GM12891 (cell line): ENCODE data around the gene ANP32B.
"Not testable (repeated sequence)": the region's sequence is repeated elsewhere in the genome, so short reads cannot be mapped to it uniquely, and the experiment has no call there.

Experiments
- DNase-seq: peaks from one replicate; pipeline ENCODE4 v3.0.0; 2011; ENCODE audit warnings: low spot score; ENCODE audit not compliant: insufficient read length
- FAIRE-seq: peaks from 2 replicates; lab custom pipeline; 2011; peaks lifted over from hg19 to GRCh38; lab: Jason Lieb, UNC
- PAX5 ChIP-seq: IDR thresholded peaks from 2 replicates; pipeline ENCODE4 v1.6.1; 2011; ENCODE audit warnings: low read length, moderate library complexity, mild to moderate bottlenecking; ENCODE audit not compliant: insufficient read depth, severe bottlenecking
- POLR2A ChIP-seq: IDR thresholded peaks from 2 replicates; pipeline ENCODE4 v1.6.1; 2011; ENCODE audit warnings: low read depth, low read length, control low read depth
- POLR2AphosphoS5 ChIP-seq: IDR thresholded peaks from 2 replicates; pipeline ENCODE4 v1.6.1; 2011; ENCODE audit warnings: low read depth, low read length, control low read depth
- POU2F2 ChIP-seq: IDR thresholded peaks from 2 replicates; pipeline ENCODE4 v1.6.1; 2011; ENCODE audit warnings: low read depth, mild to moderate bottlenecking, control low read depth, low read length, moderate library complexity
- SPI1 ChIP-seq: IDR thresholded peaks from 2 replicates; pipeline ENCODE4 v1.6.1; 2011; ENCODE audit warnings: low read depth, low read length, control low read depth
- TAF1 ChIP-seq: IDR thresholded peaks from 2 replicates; pipeline ENCODE4 v1.6.1; 2011; ENCODE audit warnings: low read depth, low read length, control low read depth

Gene ANP32B

GRCh38 chr9:97991818-97992217 is 8.7 kb downstream of the ANP32B start:
- TF ChIP-seq PAX5 (no peak), POLR2AphosphoS5 (no peak), POLR2A (no peak)
- no peak for DNase-seq
- FAIRE-seq: no peak

- TF ChIP-seq SPI1 (no peak), POLR2AphosphoS5 (no peak)
- no peak for FAIRE-seq
- no peak for DNase-seq
Observed at GRCh38 chr9:97992219-97992618, 9.1 kb downstream of the ANP32B start.

- FAIRE-seq: peak; percentile 78
Observed at GRCh38 chr9:97993000-97993399, 9.9 kb downstream of the ANP32B start.

GRCh38 chr9:97994703-97995102 is 11.6 kb downstream of the ANP32B start:
- TF ChIP-seq POU2F2 (no peak), TAF1 (no peak), POLR2AphosphoS5 (no peak), SPI1 (no peak), POLR2A (no peak), PAX5 (no peak)
- DNase-seq (no peak), FAIRE-seq (no peak)

More at GRCh38 chr9:97993000-97993399, 9.9 kb downstream of the ANP32B start:
- no peak for DNase-seq
- TF ChIP-seq SPI1: peak; percentile 29; the same call in 1 of the 2 replicates
- TF ChIP-seq PAX5: no peak

GRCh38 chr9:97996676-97997075 is 13.5 kb downstream of the ANP32B start:
- not testable (repeated sequence) for DNase-seq, FAIRE-seq

- TF ChIP-seq SPI1 (no peak), POLR2A (no peak), POU2F2 (no peak)
- DNase-seq (no peak), FAIRE-seq (no peak)
Observed at GRCh38 chr9:97997330-97998276, 14.5 kb downstream of the ANP32B start.

- TF ChIP-seq PAX5: no peak
- TF ChIP-seq POU2F2: no peak
- no peak for TF ChIP-seq POLR2A
- TF ChIP-seq TAF1: no peak
- no peak for TF ChIP-seq SPI1
- no peak for TF ChIP-seq POLR2AphosphoS5
- no peak for DNase-seq
- no peak for FAIRE-seq
Observed at GRCh38 chr9:98002808-98003207, 19.7 kb downstream of the ANP32B start.

- no peak for FAIRE-seq
Observed at GRCh38 chr9:98006127-98006796, 23.1 kb downstream of the ANP32B start.

GRCh38 chr9:98007251-98007928 is 24.2 kb downstream of the ANP32B start:
- FAIRE-seq (no peak), DNase-seq (no peak)
- TF ChIP-seq POLR2AphosphoS5 (no peak), TAF1 (no peak), POLR2A (no peak), SPI1 (no peak), POU2F2 (no peak), PAX5 (no peak)

More at GRCh38 chr9:98006127-98006796, 23.1 kb downstream of the ANP32B start:
- TF ChIP-seq POU2F2: no peak
- TF ChIP-seq POLR2AphosphoS5: no peak
- TF ChIP-seq TAF1: no peak
- no peak for TF ChIP-seq POLR2A
- no peak for TF ChIP-seq SPI1
- DNase-seq: no peak

- FAIRE-seq: no peak
- TF ChIP-seq SPI1: no peak
- no peak for TF ChIP-seq POLR2AphosphoS5
- no peak for TF ChIP-seq PAX5
- TF ChIP-seq TAF1: no peak
- no peak for TF ChIP-seq POU2F2
- TF ChIP-seq POLR2A: no peak
- DNase-seq: no peak
Observed at GRCh38 chr9:98008764-98009163, 25.6 kb downstream of the ANP32B start.
